Ovary (tissue), 9 donors: Measurements from ENCODE around the gene STIP1. TPM values are rescaled to one million over a fixed set of nuclear protein-coding genes. Genes with fewer than 3 reads are reported as not detected.
"Not testable (repeated sequence)": the region's sequence is repeated elsewhere in the genome, so short reads cannot be mapped to it uniquely, and the experiment has no call there.

ENCODE experiments used
- DNase-seq, 5 donors: peaks; one replicate each; pipeline ENCODE4 v3.0.0-alpha.2; 2019 to 2020
- H3K27ac ChIP-seq, 2 donors: fragments of 200-600 bp; one replicate each; pipeline versions ENCODE4 v1.5.1 to v1.8.0; 2019 to 2022
- H3K27me3 ChIP-seq: fragments of 200-600 bp; one replicate; pipeline ENCODE4 v1.8.0; 2022
- H3K36me3 ChIP-seq: fragments of 200-600 bp; sonication (generic); one replicate; pipeline ENCODE4 v1.5.1; 2019
- H3K4me1 ChIP-seq: one replicate; pipeline ENCODE4 v1.8.1; 2013; ENCODE audit warnings: mild to moderate bottlenecking, moderate library complexity; ENCODE audit not compliant: insufficient read depth
- H3K4me3 ChIP-seq: fragments of 200-600 bp; sonication (generic); one replicate; pipeline ENCODE4 v1.5.1; 2017
- H3K9me3 ChIP-seq, 2 donors: fragments of 200-600 bp in 1 of 2; sonication (generic) in 1 of 2; one replicate each; pipeline versions ENCODE4 v1.5.1 to v1.8.1; 2013 to 2019; ENCODE audit warnings: mild to moderate bottlenecking in 1 of 2, moderate library complexity in 1 of 2
- EP300 ChIP-seq: sonication (generic); formaldehyde crosslinking; IDR thresholded peaks from one replicate; pipeline ENCODE4 v1.6.1; 2017; ENCODE audit warnings: antibody characterized with exemption
- POLR2A ChIP-seq: fragments of 450-650 bp; IDR thresholded peaks from one replicate; pipeline ENCODE4 v1.6.1; 2017; ENCODE audit warnings: antibody characterized with exemption, mild to moderate bottlenecking, moderate library complexity
- WGBS, 3 donors: extraction: QIAGEN DNeasy Blood & Tissue Kit in 1 of 3; methylation state at CpG; one replicate each; pipeline versions ENCODE4 v1.1.5 to v1.1.7; 2013 to 2017; 5-methylcytosine and 5-hydroxymethylcytosine counted together
- intact Hi-C, 4 donors: fragments of 100-400 bp; cut with DNase I; formaldehyde crosslinking; loops; one replicate each; pipeline versions ENCODE4 v1.11.0 to v1.15.1; 2022 to 2023
- polyA plus RNA-seq, 2 donors: library from polyadenylated mRNA; stranded (reverse); fragments of 200-250 nt in 1 of 2; fragments of 350-450 nt in 1 of 2; fragmentation: Illumina TruSeq in 1 of 2; extraction: RNeasy Lipid Tissue Mini Kit (QIAGEN cat#74804) in 1 of 2; gene quantifications; one replicate each; pipeline ENCODE4 v1.2.3, GENCODE V29; 2013 to 2014
- total RNA-seq, 7 donors: library from RNA; depleted of rRNA in 2 of 7; stranded (reverse); fragments of >200 nt in 2 of 7; fragmentation: NEBNext Ultra II Directional in 3 of 7; extraction: Animal tissue kit (Norgen Biotek cat#: 25700) in 3 of 7; gene quantifications; one replicate each; pipeline versions ENCODE4 v1.1.0 to v1.2.4, GENCODE V29; 2016 to 2023
- TF ChIP-seq, protein P1 (sequence below), 3 donors: fragments of 450-650 bp in 2 of 3; fragments of 200-600 bp in 1 of 3; IDR thresholded peaks; one replicate each; pipeline versions ENCODE4 v1.5.1 to v1.8.0; 2016 to 2022; ENCODE audit warnings: antibody characterized with exemption in 3 of 3, mild to moderate bottlenecking in 1 of 3
- donor health status: DM: no; HTN: no; CAD: no; lungs with moderate emphysema.
- donor health status: DM: no; HTN: no; CAD: no.
- donor health status: Bipolar disorder and iron deficiency.
- donor health status: DM: yes; HTN: yes; CAD: no.
- donor health status: DM: no; HTN: no; CAD: no.
- donor health status: DM: yes; HTN: yes; CAD: no.

Gene STIP1
- total and polyA plus RNA-seq, 9 donors = 48.4 to 238 (median 111) TPM

DNA sequence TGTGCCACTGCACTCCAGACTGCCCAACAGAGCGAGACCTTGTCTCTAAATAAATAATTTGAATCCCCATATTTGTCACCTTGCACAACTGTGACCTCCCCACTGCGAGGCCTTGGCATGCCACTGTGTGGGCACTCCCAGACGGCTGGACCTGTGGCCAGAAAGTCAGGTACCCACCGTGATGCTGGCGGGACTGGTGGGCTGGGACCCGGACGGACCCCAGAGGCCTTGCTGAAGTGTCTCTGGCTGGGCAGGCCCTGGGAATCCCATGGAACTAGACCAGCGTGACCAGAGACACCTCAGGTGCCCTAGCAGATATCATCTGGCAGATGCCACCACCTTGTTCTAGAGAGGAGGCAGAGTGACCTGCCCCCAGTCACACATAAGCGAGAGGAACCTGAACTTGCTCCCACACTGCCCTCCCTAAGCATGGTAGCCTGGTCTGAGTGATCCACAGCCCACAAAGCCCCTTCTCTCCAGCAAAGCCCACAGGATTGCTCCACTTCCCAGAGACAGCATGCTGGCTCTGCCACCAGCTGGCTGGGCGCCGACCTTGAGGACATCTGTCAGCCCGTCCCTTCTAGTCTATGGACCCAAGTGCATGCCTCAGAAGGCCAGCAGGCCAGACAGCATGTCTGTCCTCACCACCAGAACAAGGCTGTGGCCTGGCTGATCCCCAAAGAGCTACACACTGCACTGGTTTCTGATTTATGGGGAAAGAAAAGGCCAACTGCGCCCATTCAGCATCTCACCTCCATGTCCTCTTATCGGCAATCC lies 29.5 kb upstream of the STIP1 start:
- TF ChIP-seq, protein P1, sequence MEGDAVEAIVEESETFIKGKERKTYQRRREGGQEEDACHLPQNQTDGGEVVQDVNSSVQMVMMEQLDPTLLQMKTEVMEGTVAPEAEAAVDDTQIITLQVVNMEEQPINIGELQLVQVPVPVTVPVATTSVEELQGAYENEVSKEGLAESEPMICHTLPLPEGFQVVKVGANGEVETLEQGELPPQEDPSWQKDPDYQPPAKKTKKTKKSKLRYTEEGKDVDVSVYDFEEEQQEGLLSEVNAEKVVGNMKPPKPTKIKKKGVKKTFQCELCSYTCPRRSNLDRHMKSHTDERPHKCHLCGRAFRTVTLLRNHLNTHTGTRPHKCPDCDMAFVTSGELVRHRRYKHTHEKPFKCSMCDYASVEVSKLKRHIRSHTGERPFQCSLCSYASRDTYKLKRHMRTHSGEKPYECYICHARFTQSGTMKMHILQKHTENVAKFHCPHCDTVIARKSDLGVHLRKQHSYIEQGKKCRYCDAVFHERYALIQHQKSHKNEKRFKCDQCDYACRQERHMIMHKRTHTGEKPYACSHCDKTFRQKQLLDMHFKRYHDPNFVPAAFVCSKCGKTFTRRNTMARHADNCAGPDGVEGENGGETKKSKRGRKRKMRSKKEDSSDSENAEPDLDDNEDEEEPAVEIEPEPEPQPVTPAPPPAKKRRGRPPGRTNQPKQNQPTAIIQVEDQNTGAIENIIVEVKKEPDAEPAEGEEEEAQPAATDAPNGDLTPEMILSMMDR (IDR thresholded peaks at IDR 0.05) = no peak
- no peak for TF ChIP-seq EP300
- intact Hi-C loops = loop anchor here in 2 of 4 donors (10.0 kb wide), 1 partner anchor 322 kb away; the partner anchor contains the start of gene MARK2 (in 2 of the 2)
- Histone ChIP-seq H3K36me3 (no peaks in the 10 kb centered on the region), H3K27me3 (no peaks in the 10 kb centered on the region), H3K4me3 (no peak overlapping the region), H3K27ac (no peak overlapping the region), H3K4me1 (peaks cover 11% of the 10 kb centered on the region), H3K9me3 (no peaks in the 10 kb centered on the region)
- WGBS, 3 donors = 88 to 93% (median 88%) methylated on average over 14 of the region's 14 CpGs
- DNase-seq = no peak

DNA sequence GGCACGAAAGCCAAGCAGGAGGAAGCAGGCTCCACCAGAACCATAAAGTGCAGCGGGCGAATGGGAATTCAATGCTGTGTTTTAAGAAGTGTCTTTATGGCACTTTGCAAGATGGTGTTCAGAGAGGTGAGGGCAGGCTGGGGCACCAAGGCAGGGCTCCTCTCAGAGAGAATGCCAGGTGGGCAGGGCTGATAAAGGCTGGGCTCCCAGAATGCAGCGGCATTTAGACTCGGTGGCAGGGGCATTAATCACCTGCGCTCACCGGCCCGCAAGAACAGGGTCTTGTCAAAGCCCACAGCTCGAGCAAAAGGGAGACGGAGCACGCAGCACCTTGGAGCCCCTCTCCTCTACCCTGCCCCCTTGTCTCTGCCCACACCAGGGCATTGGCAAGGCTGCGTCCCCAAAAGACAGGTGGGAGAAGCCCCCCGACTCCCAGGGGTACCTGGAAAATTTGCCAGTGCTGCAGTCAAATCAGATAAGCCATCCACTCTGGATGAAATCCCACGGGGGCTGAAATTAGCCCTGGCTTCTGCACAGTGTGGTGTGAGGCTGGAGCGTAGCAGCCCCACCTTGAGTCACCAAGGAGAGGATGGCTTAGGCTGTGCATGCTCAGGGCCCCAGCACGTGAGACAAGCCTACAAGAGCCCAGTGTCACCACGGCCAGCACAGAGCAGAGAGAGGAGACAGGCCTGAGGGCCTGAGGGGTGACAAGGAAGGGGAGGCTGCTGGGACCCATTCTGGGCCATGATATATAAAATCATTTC lies 28.2 kb upstream of the STIP1 start:
- intact Hi-C loops = loop anchor here in 2 of 4 donors (10.0 kb wide), 1 partner anchor 323 kb away; the partner anchor contains the start of gene MARK2 (in 2 of the 2)
- Histone ChIP-seq H3K4me3 (no peak overlapping the region), H3K27me3 (no peaks in the 10 kb centered on the region), H3K27ac (no peak overlapping the region), H3K4me1 (peaks cover 11% of the 10 kb centered on the region), H3K9me3 (no peaks in the 10 kb centered on the region), H3K36me3 (no peaks in the 10 kb centered on the region)
- no peak for DNase-seq
- no peak for TF ChIP-seq EP300
- TF ChIP-seq POLR2A = no peak
- TF ChIP-seq, protein P1 (IDR thresholded peaks at IDR 0.05) = no peak
- 83 to 86% (median 84%) methylated on average over 16 to 17 of the region's 17 CpGs for WGBS, 3 donors

DNA sequence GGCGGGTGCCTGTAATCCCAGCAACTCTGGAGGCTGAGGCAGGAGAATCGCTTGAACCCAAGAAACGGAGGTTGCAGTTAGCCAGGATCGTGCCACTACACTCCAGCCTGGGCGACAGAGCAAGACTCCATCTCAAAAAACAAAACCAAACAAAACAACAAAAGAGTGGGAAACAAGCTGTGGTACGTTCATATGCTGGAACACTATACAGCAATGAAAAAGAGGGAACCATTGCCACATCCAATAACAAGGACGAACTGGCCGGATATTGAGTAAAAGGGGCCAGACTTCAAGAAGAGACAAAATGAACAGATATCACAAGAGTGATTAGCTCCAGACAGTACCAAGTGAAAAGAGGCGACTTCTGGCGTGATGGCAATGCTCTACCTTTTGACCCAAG lies 24.9 kb upstream of the STIP1 start:
- DNase-seq = no peak
- WGBS, 3 donors = 91 to 97% (median 96%) methylated on average over 10 of the region's 10 CpGs
- Histone ChIP-seq H3K9me3 (no peaks in the 10 kb centered on the region), H3K36me3 (no peaks in the 10 kb centered on the region), H3K4me1 (peaks cover 6% of the 10 kb centered on the region), H3K27me3 (no peaks in the 10 kb centered on the region), H3K27ac (no peak overlapping the region), H3K4me3 (no peak overlapping the region)
- intact Hi-C loops = no loop called here
- TF ChIP-seq EP300 = no peak
- no peak for TF ChIP-seq POLR2A

DNA sequence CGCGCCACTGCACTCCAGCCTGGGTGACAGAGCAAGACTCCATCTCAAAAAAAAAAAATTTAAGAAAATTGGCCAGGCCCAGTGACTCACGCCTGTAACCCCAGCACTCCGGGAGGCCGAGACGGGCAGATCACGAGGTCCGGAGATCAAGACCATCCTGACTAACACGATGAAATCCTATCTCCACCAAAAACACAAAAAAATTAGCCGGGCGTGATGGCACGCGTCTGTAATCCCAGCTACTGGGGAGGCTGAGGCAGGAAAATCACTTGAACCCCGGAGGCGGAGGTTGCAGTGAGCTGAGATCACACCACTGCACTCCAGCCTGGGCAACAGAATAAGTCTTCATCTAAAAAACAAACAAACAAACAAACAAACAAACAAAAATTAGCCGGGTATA lies 23.2 kb upstream of the STIP1 start:
- 92 to 93% (median 92%) methylated on average over 16 of the region's 16 CpGs for WGBS, 3 donors

DNA sequence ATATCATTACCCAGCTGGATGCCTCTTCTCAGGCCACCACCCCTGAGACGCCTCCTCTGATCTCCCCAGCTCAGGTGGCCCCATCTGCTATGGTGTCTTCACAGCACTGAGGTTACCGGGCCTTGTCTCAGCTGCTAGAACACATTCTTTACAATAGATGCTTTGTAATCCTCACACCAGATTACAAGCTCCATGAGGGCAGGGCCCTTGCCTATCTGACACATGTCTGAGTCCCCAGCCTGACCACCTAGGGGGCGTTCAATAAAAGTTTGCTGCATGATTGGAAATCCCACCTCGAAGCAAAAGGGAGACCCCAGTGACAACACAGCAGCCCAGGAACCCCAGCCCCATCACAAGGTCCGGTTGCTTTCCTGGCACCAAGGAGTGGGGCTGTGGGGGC lies 22.0 kb upstream of the STIP1 start:
- Histone ChIP-seq H3K27ac (no peak overlapping the region), H3K36me3 (no peaks in the 10 kb centered on the region), H3K4me3 (no peak overlapping the region), H3K27me3 (no peaks in the 10 kb centered on the region), H3K9me3 (no peaks in the 10 kb centered on the region), H3K4me1 (peaks cover 6% of the 10 kb centered on the region)
- intact Hi-C loops = no loop called here
- no peak for DNase-seq
- 90 to 94% (median 93%) methylated on average over 5 of the region's 5 CpGs for WGBS, 3 donors
- TF ChIP-seq, protein P1 (IDR thresholded peaks at IDR 0.05) = no peak
- TF ChIP-seq EP300 = no peak
- TF ChIP-seq POLR2A = no peak

More for the DNA sequence above, 23.2 kb upstream of the STIP1 start:
- intact Hi-C loops, H3K9me3 ChIP-seq, H3K4me1 ChIP-seq, H3K27me3 ChIP-seq, H3K27ac ChIP-seq, DNase-seq, H3K4me3 ChIP-seq, H3K36me3 ChIP-seq: not testable (repeated sequence)
